ENCODE results near the gene HTRA1.

GRCh38 chr10:122461729-122462532 lies 578 bp downstream of the HTRA1 start:
- no peak for TF ChIP-seq RARB (CRISPR knock-in tag; IDR thresholded peaks at IDR 0.05)
- TF ChIP-seq CSDC2 (CRISPR knock-in tag; IDR thresholded peaks at IDR 0.05), result no peak

All from SK-N-SH treated with all-trans-retinoic acid at 6 μM for 48 hours (cell line).